Fibroblast of lung (primary cell): ENCODE measurements around the gene DDX6.
"Not testable (repeated sequence)": the region's sequence is repeated elsewhere in the genome, so short reads cannot be mapped to it uniquely, and the experiment has no call there.

Source experiments
- CTCF ChIP-seq, 2 donors: IDR thresholded peaks in 1 of 2; conservative IDR thresholded peaks in 1 of 2; 1 replicate in 1 of 2; 2 replicates in 1 of 2; pipeline ENCODE4 v1.5.1; 2011 to 2012; ENCODE audit warnings: low read length in 2 of 2, control low read depth in 1 of 2, inconsistent platforms in 1 of 2, low read depth in 1 of 2, mild to moderate bottlenecking in 1 of 2
- EZH2 ChIP-seq: IDR thresholded peaks from 2 replicates; pipeline ENCODE4 v1.5.1; 2012; ENCODE audit warnings: low read length, control low read depth, mild to moderate bottlenecking; ENCODE audit errors: missing control alignments

GRCh38 chr11:118718562-118718961 is 72.4 kb downstream of the DDX6 start:
- not testable (repeated sequence) for TF ChIP-seq EZH2; CTCF (conservative IDR thresholded peaks at IDR 0.05 in 1 of 2, IDR thresholded peaks at IDR 0.05 in 1 of 2; ENCODE audit: low read depth in 1 of 2, low read length in 2 of 2)
